HG03575 (cell line): ENCODE data around the gene ABCB9.

Experiments used
- ATAC-seq: cut with Tn5 transposase; IDR thresholded peaks from one replicate; pipeline ENCODE4 v1.9.1; 2021; ENCODE audit not compliant: unreplicated experiment, insufficient number of reproducible peaks, low FRiP score; ENCODE audit errors: extremely low read depth

ABCB9 gene

DNA sequence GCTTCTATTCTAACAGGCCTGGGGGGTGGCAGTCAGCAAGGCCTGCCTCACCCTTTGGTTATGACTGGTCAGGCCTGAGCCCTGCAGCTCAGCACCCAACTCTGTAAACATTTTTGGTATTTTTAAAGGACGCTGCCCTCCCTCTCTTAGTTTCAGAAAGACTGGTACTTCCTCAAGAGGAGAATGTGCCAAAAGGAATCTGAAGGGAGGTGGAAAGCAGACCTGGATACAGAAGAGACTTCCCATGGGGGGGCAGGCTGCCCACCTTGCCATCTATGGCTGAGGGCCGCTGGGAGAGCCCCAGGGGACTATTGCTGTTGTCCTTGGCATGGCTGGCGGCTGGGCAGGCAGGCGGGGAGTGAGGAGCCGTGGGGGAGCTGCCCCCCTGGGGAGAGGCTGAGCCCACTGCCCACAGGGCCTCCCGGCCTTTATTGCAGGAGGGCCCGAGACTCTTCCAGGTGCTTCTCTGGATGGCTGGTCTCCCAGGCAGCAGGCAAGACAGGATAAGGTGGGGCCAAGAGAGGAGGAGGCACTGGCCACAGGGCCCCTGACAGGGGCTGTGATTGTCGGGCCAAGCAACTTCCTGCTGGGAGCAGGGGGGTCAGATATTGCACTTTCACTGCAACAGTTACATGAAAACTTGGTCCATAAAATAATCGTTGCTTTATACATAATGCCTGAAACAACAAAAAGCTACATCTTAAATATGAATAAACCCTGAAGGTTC, 17.7 kb upstream of the ABCB9 start:
- ATAC-seq: no peak

DNA sequence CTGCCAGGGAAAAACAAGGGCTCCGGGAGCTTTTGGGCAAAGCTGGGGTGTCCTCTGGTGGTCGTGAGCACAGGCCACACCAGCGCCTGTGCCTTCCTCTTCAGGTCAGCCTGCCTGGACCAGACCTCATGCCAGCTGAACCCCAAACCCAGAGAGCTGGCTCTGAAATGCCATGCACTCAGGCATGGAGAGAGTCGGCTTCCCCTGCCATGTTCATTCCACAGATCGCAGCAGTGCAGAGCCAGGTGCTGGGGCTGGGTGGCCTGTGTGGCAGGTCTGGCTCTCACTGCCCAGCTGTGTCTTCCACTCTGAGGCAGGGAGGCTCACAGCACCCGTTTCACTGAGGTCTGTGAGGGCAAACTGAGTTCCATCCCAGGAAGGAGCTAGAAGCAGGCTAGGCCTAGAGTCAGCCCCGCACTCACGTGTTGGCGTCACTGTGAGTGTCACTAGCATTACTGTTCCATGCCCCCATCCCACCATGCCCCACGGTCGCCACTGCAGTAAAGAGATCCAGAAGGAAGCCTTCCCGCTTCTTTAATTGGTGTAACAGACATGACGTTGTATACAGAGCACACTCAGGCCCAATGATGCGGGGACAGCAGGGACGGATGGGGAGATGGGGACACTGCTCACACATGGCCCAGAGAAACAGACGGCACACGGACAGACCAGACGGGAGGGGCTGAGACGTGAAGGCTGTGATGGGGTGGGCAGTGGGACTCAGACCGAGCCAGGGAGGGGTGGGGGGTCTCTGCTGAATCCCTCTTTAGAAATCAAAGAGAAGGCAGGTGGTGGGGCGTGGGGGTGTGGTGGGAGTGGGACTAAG, 16.9 kb upstream of the ABCB9 start:
- no peak for ATAC-seq

DNA sequence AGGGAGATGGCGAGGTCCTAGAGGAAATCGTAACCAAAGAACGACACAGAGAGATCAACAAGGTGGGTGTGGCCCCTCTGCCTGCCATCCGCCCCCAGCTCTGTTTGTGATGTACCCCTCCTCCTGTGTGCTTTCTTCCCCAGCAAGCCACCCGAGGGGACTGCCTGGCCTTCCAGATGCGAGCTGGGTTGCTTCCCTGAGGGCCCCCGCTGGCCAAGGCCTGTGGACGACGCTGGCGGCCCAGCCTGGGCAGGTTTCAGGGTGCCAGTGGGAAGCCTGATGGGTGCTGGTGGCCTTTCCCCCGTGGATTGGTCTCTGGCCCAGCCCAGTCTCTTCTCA, 16.2 kb upstream of the ABCB9 start:
- no peak for ATAC-seq

DNA sequence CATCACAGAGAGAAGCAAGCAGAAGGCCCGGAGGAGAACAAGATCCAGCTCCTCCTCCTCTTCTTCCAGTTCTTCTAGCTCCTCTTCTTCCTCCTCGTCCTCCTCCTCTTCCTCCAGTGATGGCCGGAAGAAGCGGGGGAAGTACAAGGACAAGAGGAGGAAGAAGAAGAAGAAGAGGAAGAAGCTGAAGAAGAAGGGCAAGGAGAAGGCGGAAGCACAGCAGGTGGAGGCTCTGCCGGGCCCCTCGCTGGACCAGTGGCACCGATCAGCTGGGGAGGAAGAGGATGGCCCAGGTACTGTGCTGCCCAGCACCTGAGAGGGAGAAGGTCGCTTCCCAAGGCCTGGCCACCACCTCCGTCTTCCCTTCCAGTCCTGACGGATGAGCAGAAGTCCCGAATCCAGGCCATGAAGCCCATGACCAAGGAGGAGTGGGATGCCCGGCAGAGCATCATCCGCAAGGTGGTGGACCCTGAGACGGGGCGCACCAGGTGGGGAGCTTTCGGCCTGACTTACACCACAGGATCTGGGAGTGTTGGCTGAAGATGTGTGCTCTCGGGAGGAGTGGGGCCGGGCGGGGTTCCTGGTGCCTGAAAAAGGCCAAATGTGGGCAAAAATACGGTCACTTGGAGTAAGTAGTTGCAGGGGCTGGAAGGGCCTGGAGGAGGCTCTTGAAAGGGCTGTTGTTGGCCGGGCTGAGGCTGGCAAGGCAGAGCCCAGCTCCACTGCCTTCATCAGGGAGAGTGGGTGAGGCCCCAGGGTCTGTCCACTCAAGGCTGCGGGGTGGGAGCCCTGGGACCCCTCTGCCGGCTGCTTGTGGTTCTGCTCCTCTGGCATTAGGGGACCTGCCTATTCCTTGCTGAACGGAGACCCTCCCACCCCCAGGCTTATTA, 15.6 kb upstream of the ABCB9 start:
- no peak for ATAC-seq

DNA sequence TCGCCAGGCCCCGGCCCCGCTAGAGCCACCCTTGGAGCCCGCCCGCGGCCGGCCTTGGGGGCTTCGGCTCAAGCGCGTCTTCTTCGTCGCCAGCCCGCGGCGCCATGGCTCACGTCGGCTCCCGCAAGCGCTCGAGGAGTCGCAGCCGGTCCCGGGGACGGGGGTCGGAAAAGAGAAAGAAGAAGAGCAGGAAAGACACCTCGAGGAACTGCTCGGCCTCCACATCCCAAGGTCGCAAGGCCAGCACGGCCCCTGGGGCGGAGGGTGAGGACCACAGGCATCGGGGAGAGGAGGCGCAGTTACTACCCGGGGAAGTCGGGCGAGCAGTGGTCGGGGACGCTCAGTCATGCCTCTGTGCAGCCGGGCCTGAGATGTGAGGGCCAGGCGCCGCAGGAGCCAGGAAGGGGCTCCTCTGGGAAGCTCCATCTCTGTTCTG, 14.8 kb upstream of the ABCB9 start:
- no peak for ATAC-seq

DNA sequence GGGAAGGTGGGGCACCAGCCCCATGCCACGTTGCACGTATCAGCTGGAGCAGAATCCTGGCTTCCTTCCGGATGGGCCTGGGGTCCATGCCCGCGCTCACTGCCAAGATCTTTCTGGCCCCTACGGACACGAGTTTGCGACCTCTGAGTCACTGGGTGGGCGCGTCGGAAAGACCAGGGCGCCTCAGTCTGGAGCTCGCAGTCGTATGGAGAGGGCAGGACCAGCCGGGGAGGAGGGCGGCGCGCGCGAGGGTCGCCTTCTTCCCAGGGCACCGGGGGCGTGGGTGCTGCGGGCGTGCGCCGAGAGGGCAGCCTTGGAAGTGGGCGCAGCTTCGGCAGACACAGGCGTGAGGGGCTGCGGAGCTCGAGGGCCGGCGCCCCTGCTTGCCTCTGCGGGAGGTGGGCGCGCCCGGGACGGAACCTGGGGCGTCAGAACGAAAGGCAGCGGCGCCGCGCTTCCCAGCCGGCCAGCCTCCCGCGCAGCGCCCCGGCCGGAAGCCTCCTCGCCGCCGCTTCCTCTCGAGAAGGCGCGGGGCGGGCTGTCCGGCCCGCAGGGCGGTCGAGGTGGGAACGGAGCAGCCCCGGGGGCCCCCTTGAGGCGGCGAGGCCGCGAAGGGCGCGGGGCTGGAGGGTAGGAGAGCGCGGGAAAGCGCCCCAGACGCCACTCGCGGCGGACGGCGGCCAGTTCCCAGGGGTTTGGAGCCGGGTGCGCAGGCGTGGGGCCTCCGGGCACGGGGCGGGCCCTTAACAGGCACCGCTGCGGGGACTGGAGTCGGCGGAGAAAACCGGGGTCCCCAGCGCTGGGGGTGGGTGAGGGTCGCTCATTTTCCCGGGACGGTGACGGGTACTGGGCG, 14.1 kb upstream of the ABCB9 start, which contains the start of gene ARL6IP4:
ARL6IP4 (plus strand) TSS at position 499 of the 853 bp plus-strand sequence. CDS start 459 bp downstream, outside the sequence.
- ATAC-seq: no peak

DNA sequence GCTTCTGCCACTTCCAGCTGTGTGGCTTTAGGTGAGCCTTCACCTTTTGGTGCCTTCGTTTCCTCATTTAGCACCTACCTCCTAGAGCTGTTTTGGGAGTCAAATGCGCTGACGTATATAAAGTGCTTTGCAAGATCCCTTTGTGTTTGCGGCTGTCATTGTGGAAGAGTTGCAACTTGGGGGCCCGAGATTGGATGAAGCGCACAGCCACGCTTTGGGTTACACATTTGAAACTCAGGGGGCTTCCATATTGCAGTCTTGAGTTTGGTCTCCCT, 13.6 kb upstream of the ABCB9 start:
- no peak for ATAC-seq

DNA sequence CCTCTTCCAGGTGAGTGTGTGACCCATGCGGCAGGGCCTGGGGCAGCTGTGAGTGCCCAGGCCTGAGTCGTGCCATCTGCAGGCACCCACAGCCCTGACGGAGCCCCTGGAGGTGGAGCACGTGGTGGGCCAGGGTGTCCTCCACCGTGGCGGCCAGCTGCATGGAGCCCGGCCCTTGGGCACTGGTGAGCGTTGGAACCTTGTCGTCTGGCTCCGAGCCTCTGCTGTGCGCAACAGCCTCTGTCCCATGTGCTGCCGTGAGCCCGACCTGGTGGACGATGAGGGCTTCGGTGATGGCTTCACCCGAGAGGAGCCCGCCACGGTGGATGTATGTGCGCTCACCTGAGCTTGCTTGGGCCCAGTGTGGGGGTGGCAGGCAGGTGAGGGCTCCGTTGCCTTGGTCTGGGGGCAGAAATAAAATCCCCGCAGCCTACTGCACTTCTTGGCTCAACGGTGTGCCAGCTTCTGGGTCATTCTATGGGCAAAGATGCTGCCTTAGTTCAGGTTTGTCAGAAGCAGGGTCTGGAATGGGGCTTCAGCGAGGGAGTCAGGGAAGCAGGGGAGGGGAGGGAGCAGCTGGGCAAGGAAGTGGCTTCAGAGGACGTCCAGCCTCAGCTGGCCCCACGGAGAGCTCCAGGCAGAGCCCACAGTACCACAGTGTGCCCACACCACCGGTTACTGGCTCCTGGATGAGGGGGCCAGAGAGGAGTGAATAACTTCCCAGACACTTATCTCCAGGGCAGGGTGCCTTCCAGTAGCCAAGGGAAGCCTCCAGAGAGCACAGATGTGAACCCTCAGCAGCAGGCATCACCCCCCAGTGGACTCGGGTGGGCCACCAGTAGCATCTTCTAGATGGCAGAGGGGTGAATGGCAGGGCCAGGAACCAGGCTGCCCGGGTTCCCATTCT, 13.0 kb upstream of the ABCB9 start:
- ATAC-seq: no peak

DNA sequence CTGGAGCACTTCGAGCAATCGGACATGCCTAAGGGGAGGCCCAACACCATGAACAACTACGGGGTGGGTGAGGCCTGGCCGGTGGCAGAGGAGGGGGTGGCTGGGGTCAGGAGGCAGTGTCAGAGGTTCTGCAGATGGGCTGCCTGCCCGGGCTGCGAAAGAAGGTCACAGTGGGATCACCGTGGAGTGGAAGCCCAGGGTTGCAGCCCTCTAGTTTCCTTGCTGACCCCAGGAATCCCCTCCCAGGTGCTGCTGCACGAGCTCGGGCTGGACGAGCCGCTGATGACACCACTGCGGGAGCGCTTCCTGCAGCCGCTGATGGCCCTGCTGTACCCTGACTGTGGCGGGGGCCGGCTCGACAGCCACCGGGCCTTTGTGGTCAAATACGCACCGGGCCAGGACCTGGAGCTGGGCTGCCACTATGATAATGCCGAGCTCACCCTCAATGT, 12.3 kb upstream of the ABCB9 start:
- no peak for ATAC-seq

DNA sequence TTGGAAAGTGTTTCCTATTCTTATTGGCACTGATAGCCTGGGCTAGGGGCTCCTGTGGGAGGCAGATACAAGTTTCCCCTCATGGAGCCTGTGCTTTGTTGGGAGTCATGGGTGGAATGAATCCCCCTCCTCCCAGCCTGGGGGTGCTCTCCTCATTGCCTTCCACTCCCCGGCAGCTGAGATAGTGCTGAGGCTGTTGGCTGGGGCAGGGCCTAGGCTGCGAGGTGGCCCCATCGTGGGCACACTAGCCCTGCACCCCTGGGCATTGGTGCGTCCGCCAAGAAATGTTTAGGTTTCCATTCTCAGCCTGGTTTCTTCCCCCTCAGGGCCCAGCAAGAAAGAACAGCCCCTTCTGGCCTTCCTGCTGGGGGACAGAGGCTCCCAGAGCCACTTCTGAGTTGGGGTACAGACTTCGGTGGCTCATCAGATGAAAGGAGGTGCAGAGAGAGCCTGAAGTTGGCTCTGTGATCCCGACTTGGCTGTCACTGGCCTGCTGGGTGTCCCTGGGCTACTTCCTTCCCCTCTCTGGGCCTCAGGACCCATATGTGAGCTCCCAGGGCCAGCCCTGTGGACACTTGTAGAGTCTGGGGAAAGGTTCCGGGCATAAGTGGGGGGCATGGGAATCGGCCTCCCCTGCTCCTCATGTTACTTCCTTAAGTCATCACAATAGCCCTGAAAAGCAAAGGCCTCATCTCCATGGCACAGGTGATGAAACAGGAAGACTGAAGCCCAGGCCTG, 11.6 kb upstream of the ABCB9 start:
- ATAC-seq: no peak

DNA sequence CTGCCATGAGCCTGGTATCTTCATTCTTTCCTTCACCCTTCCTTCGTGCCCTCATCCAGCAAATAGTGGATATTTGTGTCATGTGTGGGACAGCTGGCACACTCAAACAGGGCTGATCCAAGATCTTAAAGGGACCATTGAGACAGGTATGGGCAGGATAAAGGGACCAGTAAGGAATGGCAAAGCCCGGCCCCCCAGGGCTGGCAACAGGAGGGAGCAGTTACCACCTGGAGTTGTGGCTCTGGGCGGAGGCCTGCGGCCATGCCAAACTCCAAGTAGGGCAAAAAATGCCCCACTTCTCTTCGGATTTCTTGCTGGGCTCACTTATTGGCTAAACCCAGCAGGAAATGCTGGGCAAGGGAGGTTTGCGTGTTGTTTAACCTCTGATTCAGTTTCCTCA, 10.9 kb upstream of the ABCB9 start:
- no peak for ATAC-seq

DNA sequence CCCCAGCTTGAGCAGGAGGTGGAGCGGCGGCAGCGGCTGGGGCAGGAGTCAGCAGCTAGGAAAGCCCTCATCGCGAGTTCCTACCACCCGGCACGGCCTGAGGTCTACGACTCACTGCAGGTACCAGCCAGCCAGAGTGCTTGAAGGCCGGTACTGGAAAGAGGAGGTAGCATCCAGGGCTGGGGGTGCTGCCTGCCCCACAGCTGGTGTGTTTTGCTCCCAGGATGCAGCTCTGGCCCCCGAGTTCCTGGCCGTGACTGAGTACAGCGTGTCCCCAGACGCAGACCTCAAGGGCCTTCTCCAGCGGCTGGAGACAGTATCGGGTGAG, 10.3 kb upstream of the ABCB9 start:
- no peak for ATAC-seq

DNA sequence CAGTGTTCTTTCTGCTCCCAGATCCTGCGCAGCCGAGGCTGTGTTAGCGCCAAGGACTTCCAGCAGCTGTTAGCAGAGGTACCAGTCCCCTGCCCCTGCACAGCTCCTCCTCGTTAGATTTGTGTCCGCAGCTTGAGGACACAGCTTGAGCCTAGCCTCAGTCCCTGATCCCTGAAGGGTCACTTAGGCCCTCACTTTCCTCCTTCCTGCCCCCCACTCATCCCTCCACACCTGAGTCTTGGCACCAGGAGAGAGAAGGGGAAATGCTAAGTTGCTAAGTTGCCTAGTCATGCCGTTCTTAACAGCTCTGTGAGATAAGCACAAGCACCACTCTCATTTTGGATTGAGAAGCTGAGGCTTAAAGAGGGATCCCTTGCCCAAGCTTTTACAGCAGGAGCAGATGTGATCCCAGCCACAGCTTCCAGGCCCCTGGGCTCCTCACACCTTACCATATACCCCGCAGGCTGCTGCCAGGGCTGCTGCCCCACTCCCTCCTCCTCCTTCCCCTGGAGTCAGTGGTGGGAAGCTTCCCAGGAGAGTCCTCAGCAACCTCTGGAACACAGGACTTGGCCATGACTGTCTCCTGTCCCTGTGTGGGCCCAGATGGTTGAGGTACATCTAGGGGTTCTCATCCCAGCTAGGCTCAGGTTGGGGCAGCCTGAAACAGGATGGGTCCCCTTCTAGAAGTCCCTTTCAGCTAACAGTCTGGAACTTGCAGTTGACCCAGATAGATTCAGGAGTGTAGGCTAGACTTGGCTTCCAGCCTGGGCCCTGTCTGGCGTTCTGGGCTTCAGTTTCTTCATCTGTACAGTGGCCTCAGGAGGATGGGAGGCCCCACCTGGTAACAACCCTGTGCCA, 9.8 kb upstream of the ABCB9 start:
- ATAC-seq: no peak

DNA sequence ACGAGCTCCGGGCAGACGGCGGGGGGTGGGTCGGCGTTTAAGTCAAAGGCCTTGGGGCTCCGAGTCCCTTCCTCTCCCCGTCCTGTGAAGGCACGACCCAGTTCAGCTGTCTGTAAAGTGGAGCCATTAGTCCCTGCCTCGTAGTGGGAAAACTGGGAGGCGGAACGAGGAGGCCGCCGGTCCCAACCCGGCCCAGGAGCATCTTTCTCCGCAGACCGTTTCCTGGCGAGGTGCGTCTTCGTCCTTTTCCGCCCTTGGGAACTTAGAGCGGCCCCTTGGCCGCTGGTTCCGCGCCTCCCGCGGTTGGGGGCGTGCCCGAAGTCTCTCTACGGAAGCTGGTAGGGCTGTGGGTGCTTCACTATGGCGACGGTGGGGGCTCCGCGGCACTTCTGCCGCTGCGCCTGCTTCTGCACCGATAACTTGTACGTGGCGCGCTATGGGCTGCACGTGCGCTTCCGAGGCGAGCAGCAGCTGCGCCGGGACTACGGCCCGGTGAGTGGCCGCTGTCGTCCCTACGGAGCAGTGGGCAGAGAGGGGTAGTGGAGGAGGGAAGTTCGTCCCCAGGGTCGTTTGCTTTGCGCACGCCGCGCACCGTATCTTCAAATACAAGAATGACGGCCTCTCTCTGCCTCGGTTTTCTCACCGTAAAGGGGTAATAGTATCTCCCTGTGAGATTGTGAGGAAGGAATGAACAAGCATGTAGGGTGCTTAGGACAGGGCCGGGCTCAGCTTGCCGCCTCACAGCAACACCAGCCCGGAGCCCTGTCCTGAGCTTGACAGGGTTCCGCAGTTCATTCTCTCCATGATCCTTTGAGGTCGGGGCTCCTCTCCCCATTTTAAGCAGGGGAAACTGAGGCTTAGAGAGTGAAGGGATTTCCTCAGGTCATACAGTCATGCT, 8.9 kb upstream of the ABCB9 start, which contains the start of gene OGFOD2:
OGFOD2 (plus strand) TSS at position 353 of the 898 bp plus-strand sequence; CDS start at position 361, 8 bp downstream.
- ATAC-seq: peak; percentile 17

DNA sequence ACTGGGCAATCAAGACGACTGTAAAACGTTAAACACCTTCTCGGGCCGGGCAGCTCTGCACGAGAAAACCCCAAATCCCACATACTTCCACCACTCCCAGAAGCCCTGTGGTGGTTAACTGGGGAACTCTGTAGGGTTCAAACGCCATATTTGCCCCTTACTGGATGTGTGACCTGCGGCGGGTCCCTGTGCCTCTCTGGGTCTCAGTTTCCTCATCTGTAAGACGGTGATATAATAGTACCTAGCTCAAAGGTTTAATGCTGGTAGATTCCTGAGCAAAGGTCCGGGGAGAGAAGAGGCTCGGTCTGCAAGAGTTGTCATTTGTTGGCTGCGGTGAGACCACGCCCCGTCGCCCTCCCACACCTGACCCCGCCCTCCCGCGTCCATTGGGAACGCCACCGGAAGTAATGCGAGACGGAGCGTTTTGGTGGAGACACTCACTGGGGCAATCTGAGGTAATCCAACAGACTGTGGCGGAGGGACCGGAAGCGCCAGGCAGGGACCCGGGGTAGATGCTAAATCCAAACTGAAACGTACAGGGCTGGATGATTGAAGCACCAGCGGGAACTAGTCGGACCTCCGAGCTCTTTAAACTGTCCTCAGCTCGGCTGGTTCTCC, 8.1 kb upstream of the ABCB9 start:
- peak; percentile 81 for ATAC-seq
